Activated CD4-positive, CD25-positive, alpha-beta regulatory T cell treated with anti-CD3 and anti-CD28 coated beads, Interleukin-2, amount 50 U/mL, for 72 hours (primary cell): ENCODE measurements around the gene RPL18.
A peak's percentile ranks its signal among the peaks of the same experiment; 100 is the strongest.
"Not testable (repeated sequence)": the region's sequence is repeated elsewhere in the genome, so short reads cannot be mapped to it uniquely, and the experiment has no call there.

Experiments used
- DNase-seq: peaks from one replicate; pipeline ENCODE4 v3.0.0; 2021

Gene RPL18

DNA sequence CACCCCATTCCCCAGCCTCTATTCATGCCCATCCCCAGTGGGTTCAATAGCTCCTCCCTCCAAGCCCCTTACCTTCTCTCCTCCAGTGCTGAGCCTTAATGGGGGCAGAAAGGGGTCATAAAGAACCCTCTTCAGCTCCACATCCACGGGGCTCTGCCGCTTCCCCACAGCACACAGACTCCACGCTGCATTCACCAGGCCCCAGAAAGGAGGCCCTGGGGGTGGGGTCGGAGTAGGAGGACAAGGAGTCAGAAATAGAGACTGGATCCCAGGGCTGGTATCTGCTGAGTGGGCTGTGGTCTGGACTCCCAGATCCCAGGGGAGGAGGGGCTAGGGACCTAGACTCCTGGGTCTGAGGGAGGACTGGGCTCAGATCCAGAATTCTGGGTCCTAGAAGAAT, 25.4 kb upstream of the RPL18 start:
- no peak for DNase-seq

DNA sequence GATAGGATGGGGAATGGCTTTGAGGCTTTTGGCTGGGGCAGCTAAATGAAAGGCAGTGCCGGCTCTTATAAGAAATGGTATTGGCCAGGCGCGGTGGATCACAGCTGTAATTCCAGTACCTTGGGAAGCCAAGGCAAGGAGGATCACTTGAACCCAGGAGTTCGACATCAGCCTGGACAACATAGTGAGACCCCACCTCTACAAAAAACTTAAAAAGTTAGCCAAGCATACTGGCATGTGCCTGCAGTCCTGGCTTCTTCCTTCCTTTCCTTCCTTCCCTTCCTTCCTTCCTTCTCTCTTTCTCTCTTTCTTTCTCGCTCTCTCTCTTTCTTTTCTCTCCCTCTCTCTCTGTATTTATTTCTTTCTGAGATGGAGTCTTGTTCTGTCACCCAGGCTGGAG, 23.9 kb upstream of the RPL18 start:
- DNase-seq: no peak

DNA sequence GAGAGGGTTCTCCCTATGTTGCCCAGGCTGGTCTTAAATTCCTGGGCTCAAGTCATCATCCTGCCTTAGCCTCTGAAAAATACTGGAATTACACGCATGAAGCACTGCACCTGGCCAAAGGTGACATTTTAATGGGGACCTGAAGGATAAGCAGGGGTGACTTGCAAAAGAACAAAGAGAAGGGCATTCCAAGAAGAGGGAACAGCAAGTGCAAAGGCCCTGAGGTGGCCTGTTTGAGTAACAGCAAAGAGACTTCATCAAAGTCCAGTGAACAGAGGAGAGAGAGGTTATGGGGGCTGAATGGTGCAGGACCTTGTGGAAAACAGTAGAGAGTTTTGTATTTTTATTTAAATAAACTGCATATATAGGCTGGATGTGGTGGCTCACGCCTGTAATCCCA, 22.9 kb upstream of the RPL18 start:
- DNase-seq: no peak

DNA sequence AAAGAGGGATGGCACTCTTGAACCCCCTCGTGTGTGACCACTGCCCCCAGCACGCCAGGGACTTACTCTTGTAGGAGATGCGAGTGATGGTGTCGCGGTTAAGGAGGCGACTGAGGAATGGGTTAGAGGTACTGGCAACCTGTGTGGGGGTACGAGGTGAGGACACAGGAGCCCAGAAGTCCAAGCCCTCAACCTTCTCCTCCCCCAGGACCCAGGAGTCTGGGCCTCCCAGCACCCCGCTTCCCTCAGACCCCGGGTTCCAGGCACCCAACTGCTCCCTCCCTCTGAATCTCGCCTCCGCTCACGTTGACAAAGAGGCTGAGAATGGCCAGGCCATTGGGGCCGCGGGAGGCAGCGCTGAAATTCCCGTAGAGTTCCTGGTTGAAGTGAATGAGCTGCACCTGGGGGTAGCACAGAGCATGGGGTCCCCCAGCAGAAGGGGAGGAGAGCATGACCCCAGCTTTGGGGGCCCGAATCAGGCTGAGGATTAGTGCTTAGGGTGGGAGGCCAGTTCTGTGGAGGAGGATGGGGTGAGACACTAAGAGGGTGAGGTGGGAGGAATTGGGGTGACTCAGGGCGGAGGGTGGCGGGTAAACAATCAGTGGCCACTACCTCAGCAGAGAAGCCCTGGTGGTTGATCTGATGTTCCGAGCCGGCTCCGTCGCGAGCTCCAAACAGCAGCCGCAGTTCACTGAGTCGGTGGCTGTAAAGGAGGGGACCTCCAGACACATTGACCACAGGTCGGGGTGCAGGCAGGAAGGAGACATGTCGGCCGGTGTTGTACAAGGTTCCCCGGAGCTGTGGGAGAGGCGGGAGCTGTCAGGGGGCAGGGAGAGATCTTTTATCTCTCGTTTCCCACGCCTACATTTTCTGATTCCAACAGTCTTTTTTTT, 20.8 kb upstream of the RPL18 start:
- no peak for DNase-seq

DNA sequence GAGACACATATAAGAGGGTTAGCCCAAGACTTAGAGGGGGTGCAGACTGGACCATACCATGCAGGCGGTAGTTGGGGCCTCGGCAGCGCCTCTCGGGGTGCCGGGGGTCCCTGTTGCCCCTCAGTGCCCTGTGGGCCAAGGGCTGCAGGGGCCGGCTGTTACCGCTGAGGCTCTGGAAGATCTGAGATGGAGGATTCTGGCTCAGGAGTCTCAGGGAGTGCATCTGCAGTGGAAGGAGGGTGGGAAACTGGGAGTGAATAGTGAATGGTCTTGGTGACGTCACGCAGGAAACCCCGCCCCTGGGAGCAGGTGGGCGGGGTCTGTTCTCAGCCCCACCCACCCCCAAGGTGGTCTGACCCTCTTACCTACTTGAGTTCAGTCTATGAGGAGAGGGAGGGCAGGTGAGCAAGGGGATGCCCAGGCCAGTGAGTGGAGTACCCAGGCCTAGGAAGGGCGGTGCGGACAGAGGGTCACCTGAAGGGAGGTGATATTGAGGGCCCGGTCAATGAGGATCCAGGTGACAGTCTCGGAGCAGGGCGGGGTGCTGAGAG, 19.9 kb upstream of the RPL18 start:
- no peak for DNase-seq

DNA sequence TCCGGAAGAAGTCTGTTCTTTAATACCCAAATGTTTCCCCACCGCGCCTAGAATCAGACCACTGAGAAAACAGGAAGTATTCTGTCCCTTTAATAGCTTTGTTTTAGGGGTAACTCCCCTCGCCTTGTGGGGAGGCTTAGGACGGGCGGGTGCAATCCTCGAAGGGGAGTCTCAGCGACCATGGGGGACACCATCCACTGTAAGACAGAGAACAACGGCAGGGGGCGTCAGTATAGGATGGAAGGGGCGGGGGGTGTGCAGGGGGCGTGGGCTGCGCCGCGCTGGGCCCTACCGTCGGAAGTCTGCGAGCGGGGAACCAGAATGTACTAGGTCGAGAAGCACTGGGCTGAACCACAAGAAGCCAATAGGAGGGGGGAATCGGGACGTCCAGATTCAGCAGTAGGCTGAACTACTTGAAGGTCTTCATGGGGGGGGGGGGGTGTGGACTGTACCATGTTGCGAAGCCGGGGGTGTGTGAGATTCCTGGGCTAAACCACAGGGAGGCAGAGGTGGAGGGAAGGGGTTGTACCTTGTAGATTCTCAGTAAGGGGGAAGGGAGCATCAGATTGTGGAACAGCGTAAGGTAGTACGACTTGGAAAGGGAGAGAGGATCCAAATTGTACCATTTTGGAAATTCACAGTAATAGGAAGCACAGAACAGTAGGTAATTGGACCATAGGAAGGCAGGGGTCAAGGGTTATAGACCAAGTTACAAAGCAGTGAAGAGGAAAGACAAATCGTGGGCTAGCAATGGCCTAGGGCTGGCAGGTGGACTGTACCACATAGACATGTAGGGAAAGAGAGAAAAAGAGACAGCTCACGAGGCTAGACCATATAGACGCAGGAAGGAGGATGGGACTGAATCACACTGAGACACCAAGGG, 19.2 kb upstream of the RPL18 start:
- peak; percentile 69 for DNase-seq

DNA sequence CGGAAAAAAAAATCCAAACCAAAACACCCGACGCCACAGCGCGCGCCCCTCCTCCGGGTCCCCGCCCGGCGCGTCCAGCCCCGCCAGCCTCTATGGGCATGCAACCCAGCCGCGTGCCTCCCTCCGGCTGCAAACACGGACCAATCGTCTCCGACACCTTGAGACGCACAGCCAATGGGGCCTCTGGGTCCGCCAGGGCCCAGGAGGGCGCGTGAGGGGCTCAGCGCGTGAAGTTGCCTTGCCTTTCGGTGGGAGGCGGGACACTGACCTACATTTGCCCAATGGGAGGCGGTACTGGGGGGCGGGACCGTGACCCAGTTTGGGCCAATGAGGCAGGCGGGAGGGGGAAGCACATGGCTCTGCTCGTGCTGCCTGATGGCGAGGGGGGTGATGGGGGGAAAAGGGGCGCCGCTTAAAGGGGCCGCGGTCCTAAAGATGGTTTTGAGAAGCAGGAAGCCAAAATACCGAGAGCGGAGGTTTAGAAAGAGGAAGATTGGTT, 18.5 kb upstream of the RPL18 start:
- DNase-seq: peak; percentile 91

DNA sequence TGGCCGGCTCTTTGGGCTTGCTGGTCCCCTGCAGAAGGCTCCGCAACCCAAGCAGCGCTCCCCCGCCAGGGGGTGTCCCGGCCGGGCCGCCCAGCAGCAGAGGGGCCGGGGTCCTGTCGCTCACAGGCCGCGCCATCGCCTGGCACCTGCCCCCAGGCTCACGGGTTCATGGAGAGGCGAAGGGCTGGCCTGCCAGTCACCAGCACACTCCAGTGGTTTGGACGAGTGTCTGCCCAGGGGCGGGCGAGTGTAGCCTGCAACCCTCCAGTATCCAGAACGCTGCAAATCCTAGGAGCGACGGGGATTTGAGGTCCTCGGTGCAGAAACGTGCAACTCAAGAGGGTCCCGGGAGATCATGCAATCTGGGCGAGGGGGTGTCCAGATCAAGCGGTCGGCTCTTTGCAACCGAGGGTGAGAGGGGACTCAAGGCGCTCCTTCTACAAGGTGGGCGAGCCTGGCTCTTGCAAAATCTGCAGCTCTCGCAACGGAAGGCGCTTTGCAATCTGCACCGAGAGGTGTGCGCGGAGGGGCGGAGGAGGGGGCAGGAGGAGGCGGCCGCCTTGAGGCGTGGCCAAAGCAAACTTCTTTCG, 18.0 kb upstream of the RPL18 start, which contains the start of gene DBP:
Gene DBP, minus strand, starts transcription at position 521 of the 590 bp plus-strand sequence. Its CDS starts 385 bp downstream, at position 136.
- DNase-seq: peak; percentile 56

DNA sequence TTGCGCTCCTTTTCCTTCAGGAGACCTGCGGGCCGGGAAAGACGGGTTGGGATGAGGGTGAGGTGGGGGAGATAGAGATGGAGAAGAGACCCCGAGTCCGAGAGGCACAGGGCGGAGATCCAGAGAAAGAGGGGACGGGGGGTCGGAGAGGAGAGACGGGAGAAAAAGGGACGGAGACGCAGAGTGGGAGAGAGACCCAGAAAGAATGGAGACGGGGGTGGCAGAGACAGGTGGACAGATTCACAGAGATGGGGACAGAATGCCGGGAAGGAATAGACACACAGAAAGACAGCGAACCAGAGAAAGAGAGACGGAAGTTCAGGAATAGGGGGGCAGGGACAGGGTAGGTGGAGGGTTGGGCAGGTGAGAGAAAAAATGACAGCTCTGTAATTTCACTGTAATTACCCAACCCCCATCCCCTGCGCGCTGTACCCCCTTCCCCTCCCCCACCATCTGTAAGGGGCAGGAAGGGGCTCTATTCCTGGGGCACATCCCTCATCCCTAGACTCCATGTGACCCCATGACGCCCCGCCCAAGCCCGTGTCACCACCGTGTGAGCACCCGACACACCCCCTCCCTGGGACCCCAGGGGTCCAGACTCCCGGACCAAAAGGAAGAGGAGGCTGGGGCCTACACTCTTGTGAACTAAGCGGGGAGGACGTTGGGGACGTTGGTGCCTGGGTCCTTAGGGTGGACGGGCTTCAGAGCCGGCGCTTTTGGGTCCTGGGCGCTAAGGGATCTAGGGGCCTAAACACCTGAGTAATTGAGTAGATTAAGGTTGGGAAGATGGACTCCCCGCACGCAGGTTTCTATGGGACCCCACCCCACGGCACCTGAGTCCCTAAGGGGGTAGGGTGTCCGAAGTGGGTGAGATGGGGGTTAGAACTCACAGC, 17.2 kb upstream of the RPL18 start:
- no peak for DNase-seq

DNA sequence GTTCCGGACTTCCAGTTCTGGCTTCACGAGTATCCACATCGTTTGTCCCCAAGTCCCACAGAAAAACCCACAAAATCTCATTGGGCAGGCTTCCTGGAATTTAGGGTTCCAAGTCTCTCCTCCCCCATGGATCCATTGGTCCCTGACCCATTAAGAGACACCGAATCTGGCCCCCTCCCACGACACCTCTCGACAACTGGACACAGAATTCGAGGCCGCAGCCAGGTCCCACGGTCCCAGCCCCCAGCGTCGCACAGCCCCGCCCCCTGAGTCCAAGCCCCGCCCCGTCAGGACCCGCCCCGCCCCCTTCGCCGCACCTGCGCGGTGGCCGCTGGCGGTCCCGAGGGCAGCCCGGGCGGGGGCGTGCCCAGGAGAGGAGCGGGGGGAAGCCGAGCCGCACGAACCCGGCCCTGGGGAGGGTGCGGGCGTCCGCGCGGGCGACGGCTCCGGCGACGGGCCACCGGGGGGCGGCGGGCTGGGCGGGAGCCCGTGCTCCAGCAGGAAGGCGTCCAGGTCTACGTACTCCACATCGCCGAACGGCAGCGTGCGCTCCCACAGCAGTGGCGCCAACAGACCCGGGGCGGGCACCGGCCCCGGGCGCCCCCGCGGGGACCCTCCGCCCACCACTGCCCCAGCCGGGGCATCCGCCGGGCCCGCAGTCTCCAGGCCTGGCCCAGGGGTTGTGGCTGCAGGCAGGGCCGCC, 16.4 kb upstream of the RPL18 start:
- DNase-seq: peak; percentile 76

DNA sequence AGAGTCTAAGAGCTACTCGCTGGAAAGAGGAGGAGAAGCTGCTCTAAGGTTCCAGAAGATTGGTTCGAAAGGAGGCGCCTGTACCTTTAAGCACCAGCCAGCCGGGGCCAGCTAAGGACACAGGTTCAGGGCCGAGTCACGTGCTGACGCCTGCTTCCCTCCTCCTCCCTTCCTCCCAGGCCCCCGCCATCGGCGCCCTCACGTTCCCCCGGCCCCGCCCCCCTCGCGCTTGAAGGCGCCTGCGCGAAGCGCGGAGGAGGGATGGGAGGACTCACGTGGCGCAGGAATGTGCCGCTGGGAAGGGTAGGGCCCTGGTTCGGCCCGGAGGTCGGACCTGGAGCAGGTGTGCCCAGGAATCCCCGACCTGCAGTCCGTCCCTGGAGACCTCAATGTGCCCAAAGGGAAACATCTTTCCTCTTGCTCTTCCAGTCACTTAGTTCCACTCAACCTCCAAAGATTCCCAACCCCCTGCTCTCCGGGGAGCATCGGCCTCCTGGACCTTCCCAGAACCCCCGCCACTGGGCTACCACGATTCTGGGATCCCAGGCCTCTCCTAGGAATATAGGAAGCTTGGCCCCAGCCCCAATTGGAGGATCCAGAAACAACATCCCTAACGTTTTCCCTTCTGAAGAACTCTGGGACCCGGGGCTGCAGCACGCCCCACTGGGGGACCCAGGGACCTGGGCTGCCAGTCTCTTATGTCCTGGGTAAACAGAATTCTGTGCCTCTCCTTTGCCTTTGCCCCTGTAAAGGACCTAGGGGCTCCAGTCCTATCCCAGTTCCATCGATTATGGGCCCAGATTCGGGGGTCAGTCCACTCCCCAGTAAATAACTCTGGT, 15.7 kb upstream of the RPL18 start:
- DNase-seq: peak; percentile 91

DNA sequence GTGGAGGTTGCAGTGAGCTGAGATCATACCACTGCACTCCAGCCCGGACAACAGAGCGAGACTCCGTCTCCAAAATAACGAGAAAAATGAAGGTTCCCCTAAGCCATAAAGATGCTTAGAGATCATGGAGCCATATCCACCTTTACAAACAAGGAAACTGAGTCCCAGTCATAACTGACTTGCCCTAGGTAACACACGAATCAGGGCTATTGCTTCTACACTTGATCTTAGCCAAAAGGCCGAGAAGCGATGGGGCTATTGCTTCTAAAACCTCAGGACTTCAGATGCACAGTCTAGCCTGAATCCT, 15.0 kb upstream of the RPL18 start:
- no peak for DNase-seq

DNA sequence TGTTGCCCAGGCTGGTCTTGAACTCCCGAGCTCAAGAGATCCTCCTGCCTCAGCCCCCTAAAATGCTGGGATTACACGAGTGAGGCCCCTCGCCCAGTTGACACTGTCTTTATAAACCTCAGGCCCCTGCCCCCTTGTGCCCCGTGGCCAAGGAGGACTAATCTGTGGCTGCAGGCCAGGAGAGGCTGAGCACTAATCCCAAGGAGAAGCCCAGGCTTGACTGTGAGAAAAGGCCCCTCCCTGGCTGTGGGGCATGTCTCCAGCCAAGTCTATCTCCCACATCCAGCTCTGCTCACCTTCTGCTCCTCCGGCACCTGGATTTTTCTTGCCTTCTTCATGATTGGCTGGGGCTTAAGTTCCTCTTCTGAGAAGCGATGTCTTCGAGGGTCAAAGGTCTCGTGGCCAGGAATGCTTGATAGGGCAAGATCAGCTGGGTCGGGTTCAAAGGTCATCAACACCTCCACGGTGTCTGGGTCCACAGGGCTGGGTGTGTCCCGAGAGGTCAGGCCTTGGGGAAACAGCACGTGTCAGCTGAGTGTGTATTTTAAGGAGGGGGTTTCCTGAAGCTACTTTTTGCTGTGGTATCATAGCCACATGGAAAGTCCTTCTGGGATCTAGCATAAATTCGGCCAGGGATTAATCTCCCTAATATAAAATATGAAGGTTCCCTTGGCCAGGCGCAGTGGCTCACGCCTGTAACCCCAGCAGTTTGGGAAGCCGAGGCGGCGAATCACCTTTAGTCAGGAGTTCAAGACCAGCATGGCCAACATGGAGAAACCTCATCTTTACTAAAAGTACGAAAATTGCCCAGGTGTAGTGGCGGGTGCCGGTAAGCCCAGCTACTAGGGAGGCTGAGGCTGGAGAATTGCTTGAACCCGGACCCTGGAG, 14.4 kb upstream of the RPL18 start:
- no peak for DNase-seq

DNA sequence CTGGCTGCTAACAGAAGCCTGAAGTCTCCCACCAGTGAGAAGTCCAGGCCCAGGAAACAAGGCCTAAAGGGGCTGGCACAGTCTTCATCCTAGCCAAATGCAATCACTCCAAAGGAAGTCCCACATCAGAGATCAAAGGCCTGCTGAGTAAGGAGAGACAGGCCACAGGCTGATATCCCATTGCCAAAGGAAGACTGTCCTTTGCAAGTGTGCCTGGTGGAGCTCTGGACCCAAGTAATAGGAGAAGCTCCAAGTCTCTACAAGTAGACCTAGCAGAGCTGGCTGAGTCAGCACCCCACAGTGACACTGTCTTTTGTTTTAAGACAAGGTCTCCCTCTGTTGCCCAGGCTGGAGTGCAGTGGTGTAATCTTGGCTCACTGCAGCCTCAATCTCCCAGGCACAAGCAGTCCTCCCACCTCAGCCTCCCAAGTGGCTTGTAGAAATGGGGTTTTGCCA, 13.7 kb upstream of the RPL18 start:
- no peak for DNase-seq

DNA sequence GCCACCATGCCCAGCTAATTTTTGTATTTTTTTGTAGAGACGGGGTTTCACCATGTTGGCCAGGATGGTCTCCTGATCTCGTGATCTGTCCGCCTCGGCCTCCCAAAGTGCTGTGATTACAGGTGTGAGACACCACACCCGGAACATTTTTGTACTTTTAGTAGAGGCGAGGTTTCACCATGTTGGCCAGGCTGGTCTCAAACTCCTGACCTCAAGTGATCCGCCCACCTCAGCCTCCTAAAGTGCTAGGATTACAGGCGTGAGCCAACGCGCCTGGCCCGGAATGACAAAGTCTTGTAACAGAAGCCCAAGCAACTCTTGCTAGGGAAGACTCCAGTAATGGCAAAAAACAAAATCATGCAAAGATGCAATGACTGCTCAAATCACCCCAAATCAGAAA, 13.3 kb upstream of the RPL18 start:
- DNase-seq: not testable (repeated sequence)

DNA sequence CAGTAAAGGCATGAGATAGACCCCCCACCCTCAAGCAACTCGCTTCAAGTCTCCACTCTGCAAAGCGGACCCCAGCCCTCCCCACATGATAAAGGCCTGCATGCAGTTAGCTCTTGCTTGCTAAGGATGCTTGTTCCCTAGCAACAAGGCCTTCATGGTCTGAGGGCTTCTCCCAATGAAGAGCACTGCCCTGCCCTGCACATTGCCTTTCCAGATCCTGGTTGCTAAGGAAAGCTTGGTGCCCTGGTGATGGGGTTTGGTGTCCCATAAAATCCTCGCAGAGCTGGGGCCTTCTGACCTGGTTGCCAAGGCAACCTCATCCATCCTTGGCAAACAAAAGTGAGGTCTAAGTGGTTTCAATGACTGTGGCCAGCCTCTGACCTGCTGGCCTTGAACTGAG, 12.2 kb upstream of the RPL18 start:
- no peak for DNase-seq

DNA sequence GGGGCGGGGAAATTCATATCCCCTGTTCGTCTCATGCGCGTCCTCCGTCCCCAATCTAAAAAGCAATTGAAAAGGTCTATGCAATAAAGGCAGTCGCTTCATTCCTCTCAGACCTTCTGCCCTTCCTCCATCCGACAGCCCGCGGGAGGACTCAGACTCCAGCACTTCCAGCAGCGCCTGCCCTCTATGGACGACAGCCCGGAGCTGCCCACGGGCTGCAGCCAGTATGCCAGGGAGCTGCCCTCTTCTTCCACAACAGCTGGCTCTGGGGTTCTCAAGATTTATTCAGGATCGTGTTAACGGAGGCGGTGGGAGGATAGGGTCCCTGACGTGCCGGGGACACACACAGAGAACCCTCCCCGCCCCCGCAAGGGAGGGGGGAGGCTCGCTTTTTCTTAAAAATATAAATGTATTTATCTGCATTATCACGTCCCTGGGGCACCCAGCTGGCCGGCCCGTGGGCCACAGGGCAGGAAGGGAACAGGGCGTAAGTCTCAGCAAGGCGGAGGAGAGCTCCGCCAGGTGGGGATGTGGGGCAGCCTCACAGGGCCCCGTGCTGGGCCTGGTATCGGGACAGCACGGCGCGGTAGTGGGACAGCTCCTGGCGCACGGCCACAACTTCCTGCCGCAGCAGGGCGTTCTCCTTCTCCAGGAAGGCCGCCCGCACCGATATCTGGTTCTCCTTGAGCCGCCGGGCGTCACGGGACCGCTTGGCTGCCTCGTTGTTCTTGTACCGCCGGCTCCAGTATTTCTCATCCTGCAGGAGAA, 11.5 kb upstream of the RPL18 start:
- DNase-seq: no peak

DNA sequence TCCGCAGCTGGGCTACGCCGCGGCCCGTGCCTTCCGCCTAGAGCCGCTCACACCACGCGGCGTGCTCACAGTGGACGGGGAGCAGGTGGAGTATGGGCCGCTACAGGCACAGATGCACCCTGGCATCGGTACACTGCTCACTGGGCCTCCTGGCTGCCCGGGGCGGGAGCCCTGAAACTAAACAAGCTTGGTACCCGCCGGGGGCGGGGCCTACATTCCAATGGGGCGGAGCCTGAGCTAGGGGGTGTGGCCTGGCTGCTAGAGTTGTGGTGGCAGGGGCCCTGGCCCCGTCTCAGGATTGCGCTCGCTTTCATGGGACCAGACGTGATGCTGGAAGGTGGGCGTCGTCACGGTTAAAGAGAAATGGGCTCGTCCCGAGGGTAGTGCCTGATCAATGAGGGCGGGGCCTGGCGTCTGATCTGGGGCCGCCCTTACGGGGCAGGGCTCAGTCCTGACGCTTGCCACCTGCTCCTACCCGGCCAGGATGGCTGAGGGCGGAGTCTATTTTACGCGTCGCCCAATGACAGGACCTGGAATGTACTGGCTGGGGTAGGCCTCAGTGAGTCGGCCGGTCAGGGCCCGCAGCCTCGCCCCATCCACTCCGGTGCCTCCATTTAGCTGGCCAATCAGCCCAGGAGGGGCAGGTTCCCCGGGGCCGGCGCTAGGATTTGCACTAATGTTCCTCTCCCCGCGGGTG, 10.8 kb upstream of the RPL18 start:
- no peak for DNase-seq
